HG03432 (cell line): ENCODE data around the gene CFAP100.

ENCODE experiments used
- ATAC-seq: cut with Tn5 transposase; IDR thresholded peaks from one replicate; pipeline ENCODE4 v1.9.1; 2021; ENCODE audit warnings: mild to moderate bottlenecking, moderate library complexity; ENCODE audit not compliant: unreplicated experiment

CFAP100 gene

DNA sequence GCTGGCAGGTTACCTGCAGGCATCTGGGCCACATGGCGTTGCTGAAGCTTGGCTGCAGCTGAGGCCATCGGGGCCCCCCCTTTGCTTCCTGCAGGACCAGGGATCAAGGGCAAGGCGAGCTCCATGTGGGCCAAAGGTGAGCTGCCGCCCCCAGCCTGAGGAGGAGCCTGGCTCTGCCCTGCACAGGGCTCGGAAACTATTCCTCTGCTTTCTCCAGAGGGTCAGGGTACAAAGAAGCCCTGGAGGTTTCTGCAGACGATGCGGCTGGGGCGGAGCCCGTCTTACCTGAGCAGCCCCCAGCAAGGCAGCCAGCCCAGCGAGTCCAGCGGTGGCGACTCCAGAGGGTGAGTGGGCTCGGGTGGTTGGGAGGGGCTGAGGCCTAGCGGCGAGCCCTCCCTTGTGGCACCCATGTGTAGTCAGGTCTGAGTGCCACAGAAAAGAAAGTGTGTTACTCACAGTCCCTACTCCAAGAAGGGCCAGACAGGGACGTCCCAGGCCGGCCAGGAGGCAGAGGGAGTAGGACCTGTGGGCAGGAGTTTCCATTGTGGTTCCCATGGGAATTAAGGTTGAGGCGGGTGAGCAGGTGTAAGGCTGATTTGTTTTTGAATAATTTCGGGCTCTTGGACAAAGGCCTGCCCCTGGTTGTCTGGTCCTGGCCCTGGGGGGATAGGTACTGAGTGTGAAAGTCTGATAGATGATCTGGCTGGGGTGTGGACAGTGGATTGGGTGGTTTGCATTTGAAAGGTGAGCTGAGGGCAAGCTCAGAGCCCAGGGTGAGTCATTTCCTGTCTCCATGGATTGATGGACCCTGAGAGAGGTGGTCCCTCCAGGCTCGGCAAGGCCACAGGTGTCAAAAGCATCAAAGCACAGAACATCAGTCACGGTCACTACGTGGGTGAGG lies 25.4 kb downstream of the CFAP100 start:
- no peak for ATAC-seq

DNA sequence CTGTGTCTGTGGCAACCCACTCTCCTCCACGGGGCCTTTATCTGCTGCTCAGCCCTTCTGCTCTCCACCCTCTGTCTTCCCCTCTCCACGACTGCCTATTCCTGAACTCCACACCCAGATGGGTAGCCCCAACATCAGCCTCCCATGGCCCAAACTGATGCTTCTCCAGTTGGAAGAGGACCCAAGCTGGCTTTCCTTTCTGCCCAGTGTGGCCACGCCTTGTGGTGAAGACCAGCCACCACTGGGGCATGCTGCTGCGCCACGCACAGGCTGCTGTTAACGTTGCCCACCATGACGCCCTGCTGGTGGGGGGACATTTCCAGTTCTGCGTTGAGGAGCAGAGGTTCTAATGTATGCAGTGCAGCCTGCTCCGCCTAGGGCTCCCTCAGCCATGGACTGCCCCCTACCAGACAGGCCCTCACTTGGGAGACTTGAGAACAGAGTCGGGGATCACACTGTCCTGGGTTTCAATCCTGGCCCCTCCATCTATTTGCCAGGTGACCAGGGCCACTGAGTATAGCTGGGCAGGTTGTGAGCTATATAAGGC lies 26.9 kb downstream of the CFAP100 start:
- ATAC-seq: no peak

DNA sequence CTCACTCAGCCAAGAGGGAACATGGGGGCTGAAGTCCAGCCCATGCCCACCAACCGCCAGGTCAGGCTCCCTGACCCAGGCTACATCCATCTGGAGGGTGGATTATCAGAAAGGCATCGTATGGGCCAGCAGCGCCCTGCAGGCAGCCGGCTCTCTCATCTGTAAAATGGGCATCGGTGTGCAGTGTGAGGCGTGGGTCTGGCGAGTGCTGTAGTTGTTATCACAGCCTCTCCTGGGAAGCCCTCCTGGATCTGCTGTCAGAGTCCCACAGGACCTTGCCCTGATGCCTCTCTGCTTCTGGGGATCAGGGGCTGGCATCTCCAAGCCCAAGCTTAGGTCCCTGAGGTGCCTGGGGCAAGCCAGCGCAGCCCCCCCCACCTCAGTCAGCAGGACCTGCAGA lies 27.4 kb downstream of the CFAP100 start:
- no peak for ATAC-seq

DNA sequence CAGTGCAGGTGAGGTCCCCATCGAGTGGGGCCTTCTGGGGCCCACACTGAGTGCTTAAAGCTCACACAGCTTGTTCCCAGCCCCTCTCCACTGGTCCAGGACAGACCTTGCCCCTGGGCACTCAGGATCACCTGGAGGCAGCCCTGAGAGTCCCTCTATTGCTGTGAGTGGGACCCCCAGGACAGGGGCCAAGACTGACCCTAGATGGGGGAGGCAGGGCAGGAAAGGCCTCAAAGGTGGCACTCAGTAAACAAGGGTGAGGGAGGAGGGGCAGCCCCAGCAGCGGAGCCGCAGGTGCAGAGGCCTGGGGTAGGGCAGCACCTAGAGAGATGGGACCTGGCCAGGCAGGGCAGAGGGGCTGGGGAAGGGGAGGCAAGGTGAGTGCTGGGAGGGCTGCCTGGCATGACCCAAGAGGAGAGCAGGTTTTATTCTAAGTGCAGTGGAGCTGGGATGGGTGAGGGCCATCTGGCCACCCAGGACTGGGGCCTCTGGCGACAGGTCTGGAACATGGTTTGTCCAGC lies 27.9 kb downstream of the CFAP100 start:
- ATAC-seq: no peak

DNA sequence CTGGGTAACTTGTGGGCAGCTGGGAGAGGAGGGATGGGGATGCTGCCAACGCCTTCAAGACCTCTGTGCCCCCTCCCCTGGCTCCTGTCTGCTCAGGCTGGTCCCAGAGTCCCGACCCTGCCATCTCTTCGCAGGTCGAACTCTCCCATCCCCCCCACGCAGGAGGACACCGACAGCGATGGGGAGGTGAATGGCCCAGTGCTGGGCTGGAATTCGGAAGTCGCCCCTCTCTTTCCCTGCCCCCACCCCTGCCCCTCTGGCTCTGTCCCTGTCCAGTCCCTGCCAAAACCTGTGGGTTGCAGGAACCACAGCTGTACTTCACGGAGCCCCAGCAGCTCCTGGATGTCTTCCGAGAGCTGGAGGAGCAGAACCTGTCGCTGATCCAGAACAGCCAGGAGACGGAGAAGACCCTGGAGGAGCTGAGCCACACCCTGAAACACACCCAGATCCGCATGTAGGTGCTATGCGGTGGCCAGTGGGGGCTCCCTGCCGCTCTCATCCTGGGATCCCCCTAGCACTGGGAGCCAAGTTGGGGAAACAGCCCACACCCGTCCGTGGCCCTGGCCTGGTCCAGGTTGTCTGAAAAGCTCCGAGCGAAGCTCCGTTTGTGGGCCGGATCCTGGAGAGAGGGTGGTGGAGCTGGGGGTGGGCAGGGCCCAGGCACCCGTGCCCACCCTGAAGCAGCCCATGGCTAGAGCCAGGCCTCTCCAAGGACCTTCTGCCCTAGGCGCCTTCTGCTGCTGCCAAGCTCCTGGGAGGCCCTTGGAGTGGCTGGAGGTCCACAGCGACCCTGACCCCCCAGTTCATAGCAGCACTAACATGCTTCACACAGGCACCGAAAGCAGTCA lies 28.7 kb downstream of the CFAP100 start:
- ATAC-seq: no peak

DNA sequence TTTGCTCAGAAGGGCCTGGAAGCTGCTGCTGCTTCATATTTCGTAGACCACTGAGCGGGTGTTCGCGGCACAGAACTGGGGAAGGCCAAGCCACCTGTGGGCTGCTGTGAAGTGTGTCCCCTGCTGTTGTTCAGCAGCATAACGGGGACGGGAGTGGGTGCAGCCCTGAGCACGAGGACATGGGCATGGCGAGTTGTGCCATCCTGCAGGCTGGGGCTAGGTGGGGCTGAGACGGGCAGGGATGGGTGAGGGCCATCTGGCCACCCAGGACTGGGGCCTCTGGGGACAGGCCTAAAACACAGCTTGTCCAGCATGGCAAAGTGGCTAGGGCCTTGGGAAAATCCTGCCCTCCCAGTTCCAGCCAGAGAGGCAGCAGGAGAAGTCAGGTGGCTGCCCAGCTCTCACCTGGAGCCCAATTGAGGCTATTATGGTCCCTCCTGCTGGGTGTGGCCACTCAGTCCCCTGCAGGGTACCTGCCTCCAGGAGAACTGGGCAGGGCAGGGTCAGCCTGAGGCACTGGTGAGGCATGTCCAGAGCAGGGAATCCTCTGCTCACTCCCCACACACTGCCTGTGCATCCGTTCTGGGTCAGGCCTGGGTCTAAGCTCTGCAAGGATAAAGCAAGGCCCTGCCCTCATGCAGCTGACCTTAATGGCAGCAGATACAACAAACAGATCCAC lies 29.5 kb downstream of the CFAP100 start:
- ATAC-seq: no peak

DNA sequence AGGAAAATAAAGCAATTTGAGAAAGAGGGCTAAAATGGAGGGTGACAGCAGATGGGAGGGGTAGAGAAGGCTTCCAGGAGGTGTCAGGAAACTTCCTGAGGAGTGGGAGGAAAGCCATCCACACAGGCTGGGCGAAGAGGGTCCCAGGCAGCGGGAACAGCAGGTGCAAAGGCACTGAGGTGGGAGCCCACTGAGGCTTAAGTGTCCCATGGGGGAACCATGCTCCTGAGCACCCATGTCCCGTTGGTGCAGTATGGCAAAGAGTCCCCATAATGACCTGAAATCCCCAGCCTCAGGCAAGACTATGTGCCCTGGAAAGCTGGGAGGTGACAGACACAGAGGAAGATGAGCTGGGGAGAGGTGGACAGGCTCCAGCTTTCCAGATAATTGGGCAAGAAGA lies 30.0 kb downstream of the CFAP100 start:
- ATAC-seq: no peak

DNA sequence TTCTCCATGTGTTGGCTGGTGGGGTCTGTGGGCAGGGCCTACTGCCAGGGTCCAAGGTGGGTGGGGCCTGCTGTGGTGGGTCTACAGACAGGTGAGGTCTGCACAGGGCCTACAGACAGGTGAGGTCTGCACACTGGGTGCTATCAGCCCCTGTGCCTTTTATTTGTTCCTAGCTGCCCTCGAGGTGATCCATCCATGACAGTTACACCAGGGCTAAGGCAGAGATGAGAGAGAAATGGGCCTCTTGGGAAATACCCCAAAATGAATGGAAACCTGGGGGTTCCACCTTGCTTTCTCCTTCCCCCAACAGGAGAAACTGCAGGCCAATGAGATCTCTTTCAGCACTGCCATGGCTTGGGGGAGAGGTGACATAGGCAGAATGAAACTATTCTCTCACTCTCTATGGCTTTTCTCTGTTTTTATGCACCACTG lies 36.4 kb downstream of the CFAP100 start:
- ATAC-seq: peak; percentile 81

DNA sequence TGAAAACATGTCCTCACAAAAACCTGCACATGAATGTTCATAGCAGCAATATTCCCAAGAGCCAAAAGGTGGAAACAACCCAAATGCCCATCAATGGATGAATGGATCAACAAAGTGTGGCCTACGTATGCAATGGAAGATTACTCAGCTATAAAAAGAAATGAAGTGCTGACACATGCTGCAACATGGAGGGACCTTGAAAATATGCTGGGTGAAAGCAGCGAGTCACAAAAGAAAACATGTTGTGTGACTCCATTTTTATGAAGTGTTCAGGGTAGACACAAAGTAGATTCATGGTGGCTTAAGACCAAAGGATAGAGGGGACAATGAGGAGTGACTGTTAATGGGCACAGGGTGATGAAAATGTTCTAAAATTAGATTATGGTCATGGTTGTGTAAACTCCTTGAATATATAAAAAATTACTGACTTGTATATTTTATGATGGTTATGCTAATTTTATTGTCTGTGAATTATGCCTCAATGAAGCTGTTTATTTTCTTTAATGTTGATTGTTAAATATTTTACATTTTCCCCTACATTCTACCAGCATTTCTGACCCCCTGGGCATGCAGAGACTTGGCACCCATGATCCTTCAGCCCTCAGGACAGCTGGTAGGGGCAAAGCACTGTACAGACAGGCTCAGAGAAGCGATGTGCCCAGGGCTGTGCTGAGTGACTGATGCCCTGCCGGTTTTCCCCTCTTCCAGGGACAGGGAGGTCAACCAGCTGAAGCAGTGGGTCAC lies 37.8 kb downstream of the CFAP100 start:
- ATAC-seq: no peak

DNA sequence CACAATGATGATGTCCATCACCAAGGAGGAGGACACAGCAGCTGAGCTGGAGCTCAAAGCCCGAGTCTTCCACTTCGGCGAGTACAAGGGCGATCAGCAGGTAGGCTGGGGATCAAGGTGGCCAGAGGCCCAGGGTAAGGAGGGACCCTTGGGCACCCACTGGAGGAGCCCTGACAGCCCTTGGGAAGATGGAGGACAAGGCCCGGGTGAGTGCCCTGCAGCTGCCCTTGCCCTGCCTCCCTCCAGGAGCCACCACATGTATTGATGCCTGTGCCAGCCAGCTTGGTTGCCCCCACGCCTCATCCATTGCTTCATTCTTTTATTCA lies 38.4 kb downstream of the CFAP100 start:
- ATAC-seq: no peak

DNA sequence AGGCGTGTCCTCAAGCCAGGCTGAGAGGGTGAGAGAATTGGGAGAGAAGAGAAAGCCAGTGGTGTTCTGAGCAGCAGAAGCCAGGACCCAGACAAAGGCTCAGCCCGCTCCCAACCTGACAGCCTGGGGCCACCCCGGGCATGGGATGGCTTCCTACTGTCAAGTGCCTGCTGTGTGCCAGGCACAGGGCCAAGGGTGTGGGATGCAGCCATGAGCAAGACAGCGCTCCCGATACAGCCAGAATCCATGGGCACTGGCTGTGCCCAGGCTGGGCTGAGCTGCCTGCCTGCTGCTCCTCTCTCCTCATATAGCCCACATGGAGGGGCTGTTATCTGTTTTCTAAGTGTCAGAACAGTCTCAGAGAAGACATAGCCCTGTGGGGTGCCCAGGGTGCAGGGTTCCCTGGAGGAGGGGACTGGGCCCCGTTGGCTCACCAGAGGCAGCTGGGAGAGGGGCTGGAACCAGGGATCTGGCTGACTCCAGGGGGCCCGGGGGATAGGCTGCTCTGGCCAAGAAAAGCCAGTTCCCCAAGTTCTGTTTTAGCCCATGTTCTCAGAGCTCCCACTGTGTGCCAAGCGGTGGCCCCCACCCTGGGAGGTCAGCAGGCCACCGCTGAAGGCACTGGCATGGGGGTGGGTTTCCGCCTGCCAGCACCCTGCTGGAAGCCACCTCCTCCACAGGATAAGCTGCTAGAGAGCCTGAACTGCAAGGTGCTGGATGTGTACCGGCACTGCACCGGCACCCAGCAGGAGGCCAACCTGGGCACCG lies 39.0 kb downstream of the CFAP100 start:
- no peak for ATAC-seq

DNA sequence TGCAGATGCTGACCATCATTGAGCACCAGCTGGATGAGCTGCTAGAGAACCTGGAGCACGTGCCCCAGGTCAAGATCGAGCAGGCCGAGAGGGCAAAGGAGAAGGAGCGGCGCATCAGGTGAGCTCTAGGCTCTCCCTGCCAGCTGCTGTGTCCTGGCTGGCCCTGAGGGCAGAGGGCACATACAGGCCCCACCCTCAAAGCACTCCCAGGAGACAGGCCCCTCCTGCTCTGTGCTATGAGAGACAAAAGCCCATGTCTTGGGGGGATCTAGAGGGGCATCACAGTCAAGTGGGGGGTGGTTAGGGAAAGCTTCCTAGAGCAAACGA lies 39.5 kb downstream of the CFAP100 start:
- ATAC-seq: no peak

DNA sequence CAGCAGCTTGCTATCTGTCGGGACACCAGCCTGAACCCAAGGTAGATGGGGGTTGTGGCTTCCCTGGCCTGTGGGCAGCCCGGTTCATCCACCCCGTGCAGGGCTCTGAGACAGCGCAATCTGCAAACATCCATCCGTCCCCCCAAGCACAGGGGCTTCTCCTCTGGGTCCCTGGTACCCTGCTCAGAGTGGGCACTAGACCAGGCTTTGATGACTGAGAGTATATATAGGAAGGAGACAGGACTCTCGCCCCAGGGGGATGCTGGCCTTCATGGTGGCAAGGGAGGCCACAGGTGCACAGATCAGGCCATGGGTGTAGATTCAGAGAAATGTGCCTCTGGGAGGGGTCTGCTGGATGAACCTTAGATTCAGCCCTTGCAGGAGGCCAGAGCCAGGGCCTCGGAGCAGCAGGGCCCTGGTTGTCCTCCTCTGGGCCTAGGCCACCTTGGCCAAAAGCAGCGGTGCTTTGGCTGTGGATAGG lies 40.3 kb downstream of the CFAP100 start:
- ATAC-seq: no peak

DNA sequence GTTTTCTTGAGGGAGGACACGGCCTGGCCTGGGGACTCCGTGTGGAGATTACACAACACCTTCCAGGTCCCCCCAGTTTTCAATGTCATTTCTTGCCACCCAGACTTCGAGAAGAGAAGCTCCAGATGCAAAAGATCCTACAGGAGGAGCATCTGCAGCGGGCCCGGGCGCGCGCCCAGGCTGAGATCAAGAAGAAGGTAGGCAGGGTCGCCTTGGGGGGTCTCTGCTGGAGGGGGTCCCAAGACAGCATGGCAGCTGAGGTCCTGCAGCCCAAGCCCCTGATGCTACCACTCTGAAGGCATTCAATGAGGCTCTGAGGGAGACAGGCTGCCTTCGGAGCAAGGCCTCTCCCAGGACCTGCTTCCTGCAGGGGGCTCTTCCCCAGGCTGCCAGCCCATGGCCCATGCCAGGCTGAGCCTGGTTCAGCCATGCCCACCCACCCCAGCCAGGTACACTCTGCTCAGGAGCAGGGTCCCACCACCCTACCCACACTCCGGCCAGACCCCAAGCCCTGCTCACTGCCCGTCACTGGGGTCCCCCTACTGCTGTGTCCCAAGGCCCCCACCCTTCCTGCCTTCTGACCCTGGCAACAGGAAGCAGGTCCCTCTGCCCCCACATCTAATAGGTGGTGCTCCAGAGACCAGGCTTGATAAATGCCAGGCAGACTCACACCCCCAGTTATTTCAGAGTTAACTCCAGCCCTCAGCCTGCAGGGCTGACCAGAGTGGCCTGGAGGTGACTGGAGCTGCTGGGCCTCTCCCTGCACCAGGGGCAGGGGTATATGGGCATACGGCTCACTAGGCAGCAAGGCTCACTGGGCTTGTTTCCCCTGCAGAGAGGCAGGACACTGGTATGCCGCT lies 41.0 kb downstream of the CFAP100 start:
- no peak for ATAC-seq

DNA sequence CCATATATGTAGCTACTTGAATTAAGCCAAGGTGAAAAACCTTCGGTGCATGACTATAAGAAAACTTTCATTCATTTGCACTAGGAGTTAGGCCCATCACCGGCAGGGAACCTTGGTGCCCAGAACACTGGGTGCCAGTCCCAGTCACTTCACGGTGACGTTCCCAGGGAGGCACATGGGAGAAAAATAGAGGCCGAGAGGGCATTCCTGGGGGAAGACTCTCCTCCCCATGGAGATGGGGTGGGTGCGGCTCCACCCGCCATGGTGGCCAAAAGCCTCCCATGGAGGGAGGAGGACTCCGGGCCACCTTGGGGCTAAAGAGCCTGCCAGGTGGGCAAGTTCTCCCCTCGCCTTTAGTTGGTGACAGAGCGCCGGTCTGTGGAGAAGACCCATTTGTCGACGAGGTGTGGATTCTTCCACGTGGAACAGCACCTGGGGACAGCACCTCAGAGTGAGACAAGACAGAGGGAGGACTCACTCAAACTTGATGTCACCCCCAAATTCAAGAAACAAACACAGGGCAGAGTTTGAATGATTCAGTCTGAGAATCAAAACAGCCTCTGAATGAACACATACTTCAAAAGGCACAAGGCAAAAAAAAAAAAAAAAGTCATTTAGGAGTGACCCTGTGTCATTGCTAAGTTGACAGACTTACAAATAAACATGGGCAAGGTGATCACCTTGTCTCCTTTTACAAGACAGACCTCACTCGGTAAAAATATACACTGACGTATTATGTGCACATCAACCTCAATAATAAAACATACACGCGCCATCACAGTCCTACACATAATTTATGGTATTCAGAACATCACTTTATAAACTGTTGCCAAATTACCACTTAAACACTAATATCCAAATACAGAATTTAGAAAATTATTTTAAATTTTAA lies 42.4 kb downstream of the CFAP100 start:
- no peak for ATAC-seq

DNA sequence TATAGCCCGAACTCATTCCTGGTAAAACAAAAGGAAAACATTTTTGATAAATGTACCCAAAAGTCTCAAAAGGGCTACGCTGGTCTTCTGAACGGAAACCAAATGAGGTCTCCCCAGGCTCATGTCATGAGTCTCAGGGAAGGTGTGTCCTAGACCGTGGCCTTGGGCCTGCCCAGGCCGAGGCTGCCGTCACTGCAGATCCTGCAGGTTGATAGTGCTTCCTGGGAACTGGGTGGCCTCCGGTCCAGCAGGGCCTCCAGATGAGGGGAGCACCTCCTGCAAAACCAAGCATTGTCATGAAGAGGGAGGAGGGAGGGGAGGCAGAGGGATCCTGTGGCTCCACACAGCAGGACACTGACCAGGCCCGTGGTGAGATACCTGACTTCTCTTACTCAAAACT lies 43.5 kb downstream of the CFAP100 start:
- no peak for ATAC-seq

DNA sequence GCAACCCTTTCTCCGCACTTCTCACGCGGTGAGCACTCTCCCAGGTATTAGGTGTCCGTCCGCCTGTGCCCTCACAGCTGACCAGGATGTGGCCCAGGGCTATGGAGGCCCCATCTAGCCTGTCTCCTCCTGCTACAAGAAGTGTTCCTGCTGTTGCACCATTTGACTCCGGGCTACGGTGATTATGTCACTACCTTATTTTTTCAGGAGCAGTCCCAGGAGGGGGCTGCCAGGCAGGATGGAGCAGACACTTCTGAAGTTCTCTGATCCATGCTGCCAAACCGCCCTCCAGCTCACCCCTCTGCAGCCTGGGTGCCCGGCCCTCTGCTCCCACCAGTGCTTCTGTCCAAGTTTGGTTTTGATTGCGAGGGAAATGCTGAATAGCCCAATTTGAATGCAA lies 44.0 kb downstream of the CFAP100 start:
- no peak for ATAC-seq
